ENCODE results near the gene MOCS1.
A peak's percentile ranks its signal among the peaks of the same experiment; 100 is the strongest.

MOCS1 gene

GRCh38 chr6:39929733-39930461, 4.4 kb downstream of the MOCS1 start:
- H3K27ac ChIP-seq: no peak overlapping the region
- no peak for TF ChIP-seq ZFX (IDR thresholded peaks at IDR 0.05; ENCODE audit: borderline replicate concordance)
- no peak for TF ChIP-seq CTCF (IDR thresholded peaks at IDR 0.05)

GRCh38 chr6:39929039-39929732, 5.1 kb downstream of the MOCS1 start:
- no peak overlapping the region for H3K27ac ChIP-seq
- TF ChIP-seq ZFX (IDR thresholded peaks at IDR 0.05; ENCODE audit: borderline replicate concordance) (no peak), CTCF (IDR thresholded peaks at IDR 0.05) (no peak)

- H3K27ac ChIP-seq: no peak overlapping the region
- TF ChIP-seq CTCF (IDR thresholded peaks at IDR 0.05) (no peak), ZFX (IDR thresholded peaks at IDR 0.05; ENCODE audit: borderline replicate concordance) (no peak)
These were observed 7.1 kb downstream of the MOCS1 start for GRCh38 chr6:39927159-39927558.

- TF ChIP-seq CTCF (IDR thresholded peaks at IDR 0.05) (no peak), ZFX (IDR thresholded peaks at IDR 0.05; ENCODE audit: borderline replicate concordance) (no peak)
- H3K27ac ChIP-seq: no peak overlapping the region
These were observed 7.6 kb downstream of the MOCS1 start for GRCh38 chr6:39926668-39927067.

- no peak overlapping the region for H3K27ac ChIP-seq
- TF ChIP-seq CTCF (IDR thresholded peaks at IDR 0.05) (no peak), ZFX (IDR thresholded peaks at IDR 0.05; ENCODE audit: borderline replicate concordance) (no peak)
These were observed 8.4 kb downstream of the MOCS1 start for GRCh38 chr6:39925931-39926290.

DNA sequence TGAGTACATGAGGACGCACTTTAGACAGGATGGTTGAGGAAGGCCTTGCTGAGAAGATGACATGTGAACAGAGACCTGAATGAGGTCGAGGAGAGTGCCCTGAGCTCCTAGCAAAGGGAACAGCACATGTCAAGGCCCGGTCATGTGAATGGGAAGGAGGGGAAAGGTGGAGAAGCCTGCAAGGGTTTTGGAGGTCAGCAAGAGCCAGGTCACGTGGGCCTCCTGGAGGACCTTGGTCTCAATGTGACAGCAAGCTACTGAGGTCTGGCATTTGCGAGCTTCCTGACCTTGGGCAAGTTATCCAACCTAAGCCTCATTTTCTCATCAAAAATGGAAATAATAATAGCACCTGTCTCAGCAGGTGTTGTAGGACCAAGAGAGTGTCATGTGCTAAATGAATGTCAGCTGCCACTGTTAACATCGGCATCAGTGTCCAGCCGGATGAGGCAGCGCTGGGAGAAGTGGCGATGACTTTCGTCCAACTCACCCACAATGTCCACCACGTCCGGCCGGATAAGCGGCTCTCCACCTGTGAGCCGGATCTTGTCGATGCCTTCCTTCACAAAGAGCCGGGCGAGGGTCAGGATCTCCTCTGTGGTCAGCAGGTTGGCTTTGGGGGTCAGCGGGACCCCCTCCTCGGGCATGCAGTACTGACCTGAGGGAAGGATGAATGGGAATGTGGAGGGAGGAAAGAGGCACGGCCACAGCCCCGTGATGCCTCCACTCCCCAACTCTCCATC, 8.9 kb downstream of the MOCS1 start:
- H3K27ac ChIP-seq: no peak overlapping the region
- no peak for TF ChIP-seq ZFX (IDR thresholded peaks at IDR 0.05; ENCODE audit: borderline replicate concordance)

- TF ChIP-seq ZFX (IDR thresholded peaks at IDR 0.05; ENCODE audit: borderline replicate concordance): no peak
- no peak for TF ChIP-seq CTCF (IDR thresholded peaks at IDR 0.05)
- peak overlapping the region; percentile 50 for H3K27ac ChIP-seq
These were observed 10.0 kb downstream of the MOCS1 start for GRCh38 chr6:39924283-39924682.

Data from 22Rv1 (cell line).